K562 (cell line): Measurements from ENCODE around the gene EIF4G2. TPM values are rescaled to one million over a fixed set of nuclear protein-coding genes. Genes with fewer than 3 reads are reported as not detected.

Source experiments
- ATAC-seq: fragments of 200-7000 bp; cut with Tn5 transposase; 3 replicates; pipeline ENCODE4 v1.9.1; 2020; ENCODE audit warnings: moderate library complexity
- BruUV-seq: library from RNA; stranded (reverse); fragments of 400-500 nt; replicated peaks from 2 replicates; lab custom pipeline; 2021; lab: Mats Ljungman, UMichigan
- CTCF ChIA-PET: fragments of 300-600 bp; formaldehyde crosslinking; extraction: SDS; loops from one replicate; lab custom pipeline; 2021; ENCODE audit warnings: low intra/inter-chr PET ratio; lab: Yijun Ruan, JAX
- POLR2A ChIA-PET: fragments of 300-600, 350-650 bp; sonication (Branson Sonifier 250); formaldehyde crosslinking; extraction: SDS; loops from one replicate; lab custom pipeline; 2021; ENCODE audit warnings: antibody characterized with exemption, inconsistent platforms; lab: Yijun Ruan, JAX
- DNase-seq, 4 experiments: peaks; one replicate each; pipeline versions ENCODE4 v3.0.0 to v3.0.0-alpha.2; 2011 to 2018; ENCODE audit warnings: low spot score in 3 of 4, mixed read lengths in 3 of 4; ENCODE audit errors: extremely low read depth in 1 of 4
- FAIRE-seq: peaks from 2 replicates; lab custom pipeline; 2011; peaks lifted over from hg19 to GRCh38; lab: Jason Lieb, UNC
- H2AFZ ChIP-seq: 2 replicates; pipeline ENCODE4 v1.6.0; 2011; ENCODE audit warnings: low read depth, low read length, control low read depth, inconsistent platforms
- H3K27ac ChIP-seq: fragments of 200-600 bp; 3 replicates; pipeline ENCODE4 v1.8.0; 2011; ENCODE audit warnings: low read depth, mild to moderate bottlenecking, control low read depth, inconsistent platforms, low read length, moderate library complexity, mixed read lengths; ENCODE audit errors: extremely low read depth
- H3K27me3 ChIP-seq, 2 experiments: fragments of 300-600 bp in 1 of 2; 2 replicates in 1 of 2; 3 replicates in 1 of 2; pipeline versions ENCODE4 v1.6.0 to v1.8.0; 2011; ENCODE audit warnings: inconsistent platforms in 2 of 2, low read length in 2 of 2, mild to moderate bottlenecking in 1 of 2, mixed read lengths in 1 of 2, moderate library complexity in 1 of 2; ENCODE audit not compliant: control insufficient read depth in 2 of 2, insufficient read depth in 2 of 2
- H3K36me3 ChIP-seq: fragments of 300-600 bp; 3 replicates; pipeline ENCODE4 v1.8.0; 2011; ENCODE audit warnings: mild to moderate bottlenecking, low read length, inconsistent platforms; ENCODE audit not compliant: control insufficient read depth, insufficient read depth
- H3K4me1 ChIP-seq, 2 experiments: fragments of 200-600 bp in 1 of 2; replicated peaks in 1 of 2; 2 replicates in 1 of 2; 3 replicates in 1 of 2; pipeline versions ENCODE4 v1.5.1 to v1.8.0; 2011; ENCODE audit warnings: inconsistent platforms in 2 of 2, low read length in 2 of 2, mild to moderate bottlenecking in 1 of 2, mixed read lengths in 1 of 2, moderate library complexity in 1 of 2; ENCODE audit not compliant: control insufficient read depth in 2 of 2, insufficient read depth in 2 of 2
- H3K4me2 ChIP-seq: 2 replicates; pipeline ENCODE4 v1.6.1; 2011; ENCODE audit warnings: low read length, control low read depth, inconsistent platforms, mixed read lengths; ENCODE audit not compliant: insufficient read depth
- H3K4me3 ChIP-seq: fragments of 200-600 bp; sonication (generic), shearing (Covaris generic); 2 replicates; pipeline ENCODE4 v1.5.1; 2016; ENCODE audit warnings: control low read depth, inconsistent platforms
- H3K79me2 ChIP-seq: fragments of 200-600 bp; 3 replicates; pipeline ENCODE4 v1.8.0; 2011; ENCODE audit warnings: low read length, inconsistent platforms; ENCODE audit not compliant: control insufficient read depth, insufficient read depth
- H3K9ac ChIP-seq, 2 experiments: 2 replicates each; pipeline versions ENCODE4 v1.6.0 to v1.6.1; 2011; ENCODE audit warnings: low read depth in 2 of 2, low read length in 2 of 2, control low read depth in 1 of 2, inconsistent platforms in 1 of 2, mild to moderate bottlenecking in 1 of 2, mixed read lengths in 1 of 2; ENCODE audit not compliant: insufficient read depth in 1 of 2
- H3K9me1 ChIP-seq: one replicate; pipeline ENCODE4 v1.6.0; 2011; ENCODE audit warnings: inconsistent platforms, mild to moderate bottlenecking, low read length, moderate library complexity; ENCODE audit not compliant: control insufficient read depth, insufficient read depth
- H3K9me3 ChIP-seq: replicated peaks from 2 replicates; pipeline ENCODE4 v1.5.1; 2011; ENCODE audit warnings: low read depth, low read length, inconsistent platforms; ENCODE audit not compliant: control insufficient read depth, insufficient read depth
- H4K20me1 ChIP-seq: replicated peaks from 2 replicates; pipeline ENCODE4 v1.6.1; 2011; ENCODE audit warnings: low read length, inconsistent platforms, mixed read lengths; ENCODE audit not compliant: control insufficient read depth, insufficient read depth
- DDX20 ChIP-seq: fragments of 450-650 bp; IDR thresholded peaks from 2 replicates; pipeline ENCODE4 v1.6.1; 2016; ENCODE audit warnings: missing genetic modification characterization, low read depth, mild to moderate bottlenecking, missing compliant biosample characterization, moderate library complexity
- NRF1 ChIP-seq, 2 experiments: fragments of 450-650 bp; IDR thresholded peaks in 1 of 2; conservative IDR thresholded peaks in 1 of 2; 2 replicates each; pipeline ENCODE4 v1.6.1; 2014; ENCODE audit warnings: mild to moderate bottlenecking in 2 of 2
- POLR2G ChIP-seq: fragments of 200-400 bp; formaldehyde crosslinking; IDR thresholded peaks from 2 replicates; pipeline ENCODE4 v1.6.1; 2017; ENCODE audit warnings: low read depth, mild to moderate bottlenecking, antibody characterized with exemption, low read length, moderate library complexity
- PRMT5 ChIP-seq: sonication (generic); formaldehyde crosslinking; IDR thresholded peaks from 2 replicates; pipeline ENCODE4 v1.5.0; 2020; ENCODE audit warnings: missing genetic modification reagents
- SPI1 ChIP-seq: IDR thresholded peaks from 2 replicates; pipeline ENCODE4 v1.6.1; 2011; ENCODE audit warnings: low read depth, low read length, control low read depth, borderline replicate concordance
- TFE3 ChIP-seq: fragments of 450-650 bp; formaldehyde crosslinking; IDR thresholded peaks from 2 replicates; pipeline ENCODE4 v1.4.0; 2020; ENCODE audit warnings: mild to moderate bottlenecking, mixed read lengths
- ZNF766 ChIP-seq: fragments of 200-800 bp; sonication (Bioruptor generic); conservative IDR thresholded peaks from 2 replicates; pipeline ENCODE4 v1.6.1; 2016; ENCODE audit warnings: missing genetic modification characterization, missing compliant biosample characterization
- WGBS: fragments of 100-300 bp; shearing (Covaris generic); methylation state at CpG from one replicate; pipeline ENCODE4 v1.1.6; 2016; ENCODE audit warnings: low coverage, mixed read lengths; ENCODE audit not compliant: insufficient coverage; ENCODE audit errors: missing lambda C conversion rate; 5-methylcytosine and 5-hydroxymethylcytosine counted together
- in situ Hi-C: fragments of 300-500 bp; cut with MboI; formaldehyde crosslinking; loops from 4 replicates; pipeline ENCODE4 v1.15.0; 2018; ENCODE audit warnings: inconsistent platforms, mixed read lengths
- intact Hi-C: fragments of 100-400 bp; cut with micrococcal nuclease; formaldehyde crosslinking; loops from 2 replicates; pipeline ENCODE4 v1.14.2; 2022
- polyA plus RNA-seq, 8 experiments: library from polyadenylated mRNA; depleted of rRNA in 4 of 8; stranded (reverse) in 5 of 8; unstranded in 3 of 8; fragments of >200 nt; fragmentation: Nextera tagmentation in 2 of 8; fragmentation: Illumina TruSeq in 1 of 8; extraction: Ambion mirVana in 2 of 8; extraction: Trizol in 1 of 8; gene quantifications; 2 replicates each; pipeline versions ENCODE4 v1.2.1 to v1.2.3, GENCODE V29; 2011 to 2014; ENCODE audit warnings: inconsistent platforms in 1 of 8, missing spikeins in 1 of 8
- total RNA-seq, 7 experiments: library from RNA; depleted of rRNA in 6 of 7; stranded (reverse); fragments of >200 nt in 6 of 7; fragmentation: Illumina TruSeq in 2 of 7; extraction: Trizol in 2 of 7; gene quantifications; 2 replicates each; pipeline versions ENCODE4 v1.2.1 to v1.2.3, GENCODE V29; 2011 to 2021; ENCODE audit warnings: low replicate concordance in 1 of 7
- TF ChIP-seq, protein P1 (sequence below): IDR thresholded peaks from 2 replicates; pipeline ENCODE4 v1.6.1; 2011; ENCODE audit warnings: borderline replicate concordance, low read depth, mild to moderate bottlenecking, moderate library complexity, low read length; ENCODE audit not compliant: insufficient read depth, poor library complexity, severe bottlenecking

EIF4G2 gene
- total and polyA plus RNA-seq, 9 of the 15 experiments (the other 6 are each of a cell fraction or from before 2014, with no cell fraction given), result 206 to 790 (median 646) TPM

DNA sequence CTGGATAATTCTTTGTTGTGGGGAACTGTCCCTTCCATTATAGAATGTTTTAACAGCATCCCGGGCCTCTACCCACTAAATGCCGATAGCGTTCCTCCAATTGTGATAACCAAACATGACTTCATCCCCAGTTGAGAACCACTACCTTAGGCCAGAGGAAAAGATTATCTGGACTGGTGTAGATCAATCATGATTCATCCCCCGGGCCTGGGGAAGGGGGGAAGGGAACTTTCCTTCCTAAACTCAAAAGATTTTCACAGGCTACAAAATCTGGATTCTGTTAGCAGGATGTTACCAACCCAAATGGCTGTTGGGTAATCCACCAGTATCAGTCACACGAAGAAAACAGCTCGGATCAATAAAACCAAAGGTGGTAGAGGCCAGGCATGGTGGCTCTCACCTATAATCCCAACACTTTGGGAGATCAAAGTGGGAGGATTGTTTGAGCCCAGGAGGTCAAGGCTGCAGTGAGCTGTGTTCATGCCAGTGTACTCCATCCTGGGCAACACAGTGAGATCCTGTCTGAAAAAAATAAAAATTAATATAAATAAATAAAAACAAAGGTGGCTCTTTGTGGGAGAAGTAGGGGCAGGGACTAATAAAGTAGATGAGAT lies 47.5 kb downstream of the EIF4G2 start:
- no TSS peak for BruUV-seq
- Histone ChIP-seq H3K9me1 (no peaks in the 10 kb centered on the region), H3K27me3 (no peaks in the 10 kb centered on the region), H3K36me3 (peaks cover 86% of the 10 kb centered on the region), H3K9ac (no peak overlapping the region), H2AFZ (no peak overlapping the region), H3K27ac (no peak overlapping the region), H3K4me3 (no peak overlapping the region), H3K4me1 (peaks cover 0 to 2% of the 10 kb centered on the region in 2 experiments; a peak in 2 of 5 replicates), H3K79me2 (no peaks in the 10 kb centered on the region), H4K20me1 (no peaks in the 10 kb centered on the region), H3K4me2 (no peak overlapping the region), H3K9me3 (no peaks in the 10 kb centered on the region)
- ATAC-seq (no peak), FAIRE-seq (no peak), DNase-seq (no peak)
- ChIA-PET CTCF (interaction anchor here (1.3 kb wide), 1 partner anchor 10 kb away, joined by 4 read pairs; no protein-coding TSS in a partner anchor), POLR2A (interaction anchor here (1.0 to 2.2 kb wide), 3 partner anchors 9 to 11 kb away, joined by 3 to 13 read pairs (median 6); partner anchors contain the start of gene CTR9)
- no peak for TF ChIP-seq SPI1
- TF ChIP-seq, protein P1, sequence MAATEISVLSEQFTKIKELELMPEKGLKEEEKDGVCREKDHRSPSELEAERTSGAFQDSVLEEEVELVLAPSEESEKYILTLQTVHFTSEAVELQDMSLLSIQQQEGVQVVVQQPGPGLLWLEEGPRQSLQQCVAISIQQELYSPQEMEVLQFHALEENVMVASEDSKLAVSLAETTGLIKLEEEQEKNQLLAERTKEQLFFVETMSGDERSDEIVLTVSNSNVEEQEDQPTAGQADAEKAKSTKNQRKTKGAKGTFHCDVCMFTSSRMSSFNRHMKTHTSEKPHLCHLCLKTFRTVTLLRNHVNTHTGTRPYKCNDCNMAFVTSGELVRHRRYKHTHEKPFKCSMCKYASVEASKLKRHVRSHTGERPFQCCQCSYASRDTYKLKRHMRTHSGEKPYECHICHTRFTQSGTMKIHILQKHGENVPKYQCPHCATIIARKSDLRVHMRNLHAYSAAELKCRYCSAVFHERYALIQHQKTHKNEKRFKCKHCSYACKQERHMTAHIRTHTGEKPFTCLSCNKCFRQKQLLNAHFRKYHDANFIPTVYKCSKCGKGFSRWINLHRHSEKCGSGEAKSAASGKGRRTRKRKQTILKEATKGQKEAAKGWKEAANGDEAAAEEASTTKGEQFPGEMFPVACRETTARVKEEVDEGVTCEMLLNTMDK, result no peak
- TF ChIP-seq DDX20 (tag), result no peak
- TF ChIP-seq TFE3, result no peak
- TF ChIP-seq NRF1 (conservative IDR thresholded peaks at IDR 0.05 in 1 of 2, IDR thresholded peaks at IDR 0.05 in 1 of 2), result no peak
- no peak for TF ChIP-seq PRMT5 (CRISPR knock-in tag)
- no peak for TF ChIP-seq ZNF766 (CRISPR knock-in tag)
- no peak for TF ChIP-seq POLR2G
- intact Hi-C loops, result no loop called here
- in situ Hi-C loops, result no loop called here
- WGBS, result 75% methylated on average over 6 of the region's 6 CpGs
